HepG2 (cell line): Measurements from ENCODE around the gene VPS18. TPM values are rescaled to one million over a fixed set of nuclear protein-coding genes. Genes with fewer than 3 reads are reported as not detected.
A peak's percentile ranks its signal among the peaks of the same experiment; 100 is the strongest.

Experiments
- ATAC-seq: fragments of 200-7000 bp; cut with Tn5 transposase; 3 replicates; pipeline ENCODE4 v1.9.1; 2020; ENCODE audit warnings: mild to moderate bottlenecking, moderate library complexity
- BruUV-seq: library from RNA; stranded (reverse); fragments of 400-500 nt; replicated peaks from 2 replicates; lab custom pipeline; 2021; lab: Mats Ljungman, UMichigan
- CTCF ChIA-PET: fragments of 300-600 bp; formaldehyde crosslinking; extraction: SDS; loops from one replicate; lab custom pipeline; 2021; ENCODE audit warnings: low total read pairs, inconsistent platforms, low intra/inter-chr PET ratio; lab: Yijun Ruan, JAX
- POLR2A ChIA-PET: fragments of 350-600 bp; sonication (Branson Sonifier 250); formaldehyde crosslinking; loops from one replicate; lab custom pipeline; 2020; ENCODE audit warnings: antibody characterized with exemption, inconsistent platforms; lab: Yijun Ruan, JAX
- DNase-seq: peaks from one replicate; pipeline ENCODE4 v3.0.0-alpha.2; 2015; ENCODE audit warnings: low spot score
- FAIRE-seq: peaks from 3 replicates; lab custom pipeline; 2011; peaks lifted over from hg19 to GRCh38; lab: Jason Lieb, UNC
- H2AFZ ChIP-seq: one replicate; pipeline ENCODE4 v1.6.1; 2011; ENCODE audit warnings: low read length, inconsistent platforms
- H3K27ac ChIP-seq: fragments of 300-600 bp; 3 replicates; pipeline ENCODE4 v1.8.0; 2011; ENCODE audit warnings: mixed run types, mild to moderate bottlenecking, mixed read lengths, low read length, inconsistent platforms; ENCODE audit not compliant: insufficient read depth; ENCODE audit errors: extremely low read length
- H3K27me3 ChIP-seq, 2 experiments: fragments of 200-600 bp in 1 of 2; 2 replicates in 1 of 2; 3 replicates in 1 of 2; pipeline versions ENCODE4 v1.6.0 to v1.8.0; 2011; ENCODE audit warnings: low read length in 2 of 2, mild to moderate bottlenecking in 2 of 2, moderate library complexity in 2 of 2, inconsistent platforms in 1 of 2; ENCODE audit not compliant: insufficient read depth in 2 of 2, control insufficient read depth in 1 of 2
- H3K36me3 ChIP-seq, 2 experiments: fragments of 200-600 bp in 1 of 2; replicated peaks in 1 of 2; 2 replicates in 1 of 2; 3 replicates in 1 of 2; pipeline versions ENCODE4 v1.5.1 to v1.8.0; 2011; ENCODE audit warnings: low read length in 2 of 2, inconsistent platforms in 1 of 2; ENCODE audit not compliant: insufficient read depth in 2 of 2, control insufficient read depth in 1 of 2
- H3K4me1 ChIP-seq: 2 replicates; pipeline ENCODE4 v1.5.1; 2012; ENCODE audit warnings: low read length, inconsistent platforms; ENCODE audit not compliant: insufficient read depth
- H3K4me2 ChIP-seq: 2 replicates; pipeline ENCODE4 v1.6.0; 2011; ENCODE audit warnings: low read depth, low read length, inconsistent platforms
- H3K4me3 ChIP-seq, 3 experiments: fragments of 200-600 bp in 1 of 3; sonication (generic), shearing (Covaris generic) in 1 of 3; replicated peaks in 1 of 3; 2 replicates each; pipeline ENCODE4 v1.5.1; 2011 to 2016; ENCODE audit warnings: low read length in 3 of 3, inconsistent platforms in 2 of 3, low read depth in 2 of 3, mild to moderate bottlenecking in 2 of 3, control low read depth in 1 of 3, mixed read lengths in 1 of 3; ENCODE audit not compliant: insufficient read depth in 1 of 3
- H3K79me2 ChIP-seq: one replicate; pipeline ENCODE4 v1.6.1; 2011; ENCODE audit warnings: low read length, inconsistent platforms; ENCODE audit not compliant: insufficient read depth
- H3K9ac ChIP-seq: 2 replicates; pipeline ENCODE4 v1.6.0; 2011; ENCODE audit warnings: mild to moderate bottlenecking, low read depth, low read length, inconsistent platforms; ENCODE audit not compliant: insufficient read depth
- H3K9me3 ChIP-seq: 2 replicates; pipeline ENCODE4 v1.5.1; 2012; ENCODE audit warnings: mild to moderate bottlenecking, low read length
- H4K20me1 ChIP-seq: 2 replicates; pipeline ENCODE4 v1.6.0; 2011; ENCODE audit warnings: inconsistent platforms, mild to moderate bottlenecking, low read length, moderate library complexity; ENCODE audit not compliant: insufficient read depth
- FOXP4 ChIP-seq: sonication (generic); formaldehyde crosslinking; IDR thresholded peaks from 2 replicates; pipeline ENCODE4 v1.4.0; 2020; ENCODE audit warnings: missing genetic modification reagents
- GFI1 ChIP-seq: sonication (generic); formaldehyde crosslinking; IDR thresholded peaks from 2 replicates; pipeline ENCODE4 v1.5.0; 2020; ENCODE audit warnings: missing genetic modification reagents, mild to moderate bottlenecking, borderline replicate concordance
- HOXA5 ChIP-seq: sonication (generic); formaldehyde crosslinking; IDR thresholded peaks from 2 replicates; pipeline ENCODE4 v1.4.0; 2020; ENCODE audit warnings: missing genetic modification reagents
- NFATC3 ChIP-seq: sonication (generic); formaldehyde crosslinking; IDR thresholded peaks from 2 replicates; pipeline ENCODE4 v1.5.1; 2020; ENCODE audit warnings: mild to moderate bottlenecking, missing genetic modification reagents
- RBAK ChIP-seq: sonication (generic); formaldehyde crosslinking; IDR thresholded peaks from 2 replicates; pipeline ENCODE4 v1.5.1; 2020; ENCODE audit warnings: mild to moderate bottlenecking, missing genetic modification reagents
- SATB2 ChIP-seq: sonication (generic); formaldehyde crosslinking; IDR thresholded peaks from 2 replicates; pipeline ENCODE4 v1.5.0; 2020; ENCODE audit warnings: missing genetic modification reagents
- ZBTB7A ChIP-seq: sonication (generic); formaldehyde crosslinking; IDR thresholded peaks from 2 replicates; pipeline ENCODE4 v1.8.0; 2022; ENCODE audit warnings: mild to moderate bottlenecking, missing genetic modification reagents
- ZNF280B ChIP-seq: sonication (generic); formaldehyde crosslinking; IDR thresholded peaks from 2 replicates; pipeline ENCODE4 v1.5.0; 2020; ENCODE audit warnings: missing genetic modification reagents, mild to moderate bottlenecking, borderline replicate concordance
- ZNF34 ChIP-seq: sonication (generic); formaldehyde crosslinking; IDR thresholded peaks from 2 replicates; pipeline ENCODE4 v1.4.0; 2020; ENCODE audit warnings: mild to moderate bottlenecking, missing genetic modification reagents, borderline replicate concordance
- ZNF451 ChIP-seq: sonication (generic); formaldehyde crosslinking; IDR thresholded peaks from 2 replicates; pipeline ENCODE4 v1.5.0; 2020; ENCODE audit warnings: mild to moderate bottlenecking, missing genetic modification reagents
- ZNF687 ChIP-seq: sonication (generic); formaldehyde crosslinking; IDR thresholded peaks from 2 replicates; pipeline ENCODE4 v1.5.1; 2020; ENCODE audit warnings: mild to moderate bottlenecking, missing genetic modification reagents, moderate library complexity
- ZNF709 ChIP-seq: sonication (generic); formaldehyde crosslinking; IDR thresholded peaks from 2 replicates; pipeline ENCODE4 v1.5.0; 2020; ENCODE audit warnings: mild to moderate bottlenecking, missing genetic modification reagents
- ZNF891 ChIP-seq: sonication (generic); formaldehyde crosslinking; IDR thresholded peaks from 2 replicates; pipeline ENCODE4 v1.5.0; 2020; ENCODE audit warnings: mild to moderate bottlenecking, missing genetic modification reagents
- ZSCAN21 ChIP-seq: sonication (generic); formaldehyde crosslinking; IDR thresholded peaks from 2 replicates; pipeline ENCODE4 v1.8.0; 2022; ENCODE audit warnings: mild to moderate bottlenecking, missing genetic modification reagents, moderate library complexity, borderline replicate concordance
- WGBS: methylation state at CpG from one replicate; pipeline ENCODE4 v1.1.6; 2017; ENCODE audit warnings: low lambda C conversion rate; 5-methylcytosine and 5-hydroxymethylcytosine counted together
- in situ Hi-C: cut with HindIII; loops from 2 replicates; pipeline ENCODE4 v1.10.0; 2017; ENCODE audit warnings: low pct_unique_long_range_greater_than_20kb; ENCODE audit not compliant: extremely low pct_ligation_motif_present
- intact Hi-C: fragments of 100-400 bp; cut with micrococcal nuclease; formaldehyde crosslinking; loops from one replicate; pipeline ENCODE4 v1.10.0; 2022; ENCODE audit not compliant: unreplicated experiment
- polyA plus RNA-seq, 8 experiments: library from polyadenylated mRNA; depleted of rRNA in 3 of 8; stranded (reverse) in 7 of 8; unstranded in 1 of 8; fragments of >200 nt; fragmentation: Illumina TruSeq in 4 of 8; extraction: Trizol in 4 of 8; gene quantifications; 2 replicates each; pipeline versions ENCODE4 v1.2.1 to v1.2.3, GENCODE V29; 2011 to 2016; ENCODE audit warnings: low read depth in 4 of 8, missing spikeins in 1 of 8, mixed read lengths in 1 of 8; ENCODE audit not compliant: insufficient read depth in 1 of 8
- total RNA-seq, 5 experiments: library from RNA; depleted of rRNA; stranded (reverse); fragments of >200 nt; fragmentation: Illumina TruSeq; extraction: Trizol; gene quantifications; 2 replicates each; pipeline ENCODE4 v1.2.3, GENCODE V29; 2016; ENCODE audit warnings: low read depth in 1 of 5

The VPS18 gene
- total and polyA plus RNA-seq, 2 of the 13 experiments (the other 11 are each of a cell fraction or from before 2014, with no cell fraction given) = 5.8 to 17.0 TPM

GRCh38 chr15:40859206-40859851, 34.9 kb upstream of the VPS18 start:
- ChIA-PET POLR2A (interaction anchor here (0.6 to 3.1 kb wide), 9 partner anchors 8 to 431 kb away, joined by 3 to 40 read pairs (median 4); partner anchors contain the start of genes DNAJC17 and VPS18), CTCF (interaction anchor here (0.8 to 3.8 kb wide), 3 partner anchors 14 to 34 kb away, joined by 3 to 80 read pairs (median 3); partner anchors contain the start of genes RHOV and VPS18)
- peak; percentile 69 for DNase-seq
- no peaks in the 10 kb centered on the region for H3K9me3 ChIP-seq
- H3K27me3 ChIP-seq = no peaks in the 10 kb centered on the region
- 5% methylated on average over 18 of the region's 18 CpGs for WGBS
- H3K9ac ChIP-seq = peak overlapping the region; percentile 42; the same call in 1 of the 2 replicates
- peak; percentile 85 for ATAC-seq
- H3K36me3 ChIP-seq = no peaks in the 10 kb centered on the region
- peak overlapping the region; percentile 36 to 65 (median 57); a peak in 5 of 6 replicates for H3K4me3 ChIP-seq
- peak overlapping the region; percentile 88 for H3K4me2 ChIP-seq
- BruUV-seq = no TSS peak
- intact Hi-C loops (loop anchor here (1.0 kb wide), 1 partner anchor 33 kb away; no protein-coding TSS in a partner anchor), in situ Hi-C loops (loop anchor here (5.0 kb wide), 1 partner anchor 33 kb away; the partner anchor contains the start of gene VPS18)
- peak; percentile 80 for FAIRE-seq
- H2AFZ ChIP-seq = peak overlapping the region; percentile 89
- H3K79me2 ChIP-seq = no peaks in the 10 kb centered on the region
- H3K27ac ChIP-seq = peak overlapping the region; percentile 49
- H3K4me1 ChIP-seq = peaks cover 77% of the 10 kb centered on the region
- no peaks in the 10 kb centered on the region for H4K20me1 ChIP-seq
- TF ChIP-seq ZBTB7A (0 out of 2 replicates have a peak, but pooled peaks have one; percentile 61), FOXP4 (no peak), SATB2 (CRISPR knock-in tag) (no peak), ZNF709 (CRISPR knock-in tag) (0 out of 2 replicates have a peak, but pooled peaks have one; percentile 37), ZNF280B (peak; percentile 68; the same call in 1 of the 2 replicates), RBAK (CRISPR knock-in tag) (no peak), ZNF451 (no peak), ZSCAN21 (0 out of 2 replicates have a peak, but pooled peaks have one; percentile 44), ZNF891 (CRISPR knock-in tag) (0 out of 2 replicates have a peak, but pooled peaks have one; percentile 13), GFI1 (CRISPR knock-in tag) (no peak), HOXA5 (CRISPR knock-in tag) (no peak), ZNF687 (CRISPR knock-in tag) (peak; percentile 69), ZNF34 (CRISPR knock-in tag) (no peak), NFATC3 (CRISPR knock-in tag) (no peak)
